Kidney epithelial cell (primary cell): ENCODE results near the gene ECT2L. TPM values are rescaled to one million over a fixed set of nuclear protein-coding genes. Genes with fewer than 3 reads are reported as not detected.

Experiments
- DNase-seq: peaks from one replicate; pipeline ENCODE4 v3.0.0-alpha.2; 2010; ENCODE audit warnings: low read depth
- H3K27me3 ChIP-seq: 2 replicates; pipeline ENCODE4 v1.6.0; 2011; ENCODE audit warnings: low read length; ENCODE audit not compliant: control insufficient read depth, insufficient read depth
- H3K36me3 ChIP-seq: 2 replicates; pipeline ENCODE4 v1.5.1; 2011; ENCODE audit warnings: low read length; ENCODE audit not compliant: control insufficient read depth, insufficient read depth
- H3K4me3 ChIP-seq: 2 replicates; pipeline ENCODE4 v1.5.1; 2011; ENCODE audit warnings: low read depth, mild to moderate bottlenecking, control low read depth, low read length
- total RNA-seq: library from RNA; depleted of rRNA; stranded (reverse); fragments of >200 nt; gene quantifications from 2 replicates; pipeline ENCODE4 v1.2.3, GENCODE V29; 2015
- TF ChIP-seq, protein P1 (sequence below): IDR thresholded peaks from 2 replicates; pipeline ENCODE4 v1.5.1; 2011; ENCODE audit warnings: mild to moderate bottlenecking, moderate library complexity, low read length, control low read depth, inconsistent platforms; ENCODE audit not compliant: insufficient read depth, poor library complexity, severe bottlenecking

ECT2L gene, protein sequence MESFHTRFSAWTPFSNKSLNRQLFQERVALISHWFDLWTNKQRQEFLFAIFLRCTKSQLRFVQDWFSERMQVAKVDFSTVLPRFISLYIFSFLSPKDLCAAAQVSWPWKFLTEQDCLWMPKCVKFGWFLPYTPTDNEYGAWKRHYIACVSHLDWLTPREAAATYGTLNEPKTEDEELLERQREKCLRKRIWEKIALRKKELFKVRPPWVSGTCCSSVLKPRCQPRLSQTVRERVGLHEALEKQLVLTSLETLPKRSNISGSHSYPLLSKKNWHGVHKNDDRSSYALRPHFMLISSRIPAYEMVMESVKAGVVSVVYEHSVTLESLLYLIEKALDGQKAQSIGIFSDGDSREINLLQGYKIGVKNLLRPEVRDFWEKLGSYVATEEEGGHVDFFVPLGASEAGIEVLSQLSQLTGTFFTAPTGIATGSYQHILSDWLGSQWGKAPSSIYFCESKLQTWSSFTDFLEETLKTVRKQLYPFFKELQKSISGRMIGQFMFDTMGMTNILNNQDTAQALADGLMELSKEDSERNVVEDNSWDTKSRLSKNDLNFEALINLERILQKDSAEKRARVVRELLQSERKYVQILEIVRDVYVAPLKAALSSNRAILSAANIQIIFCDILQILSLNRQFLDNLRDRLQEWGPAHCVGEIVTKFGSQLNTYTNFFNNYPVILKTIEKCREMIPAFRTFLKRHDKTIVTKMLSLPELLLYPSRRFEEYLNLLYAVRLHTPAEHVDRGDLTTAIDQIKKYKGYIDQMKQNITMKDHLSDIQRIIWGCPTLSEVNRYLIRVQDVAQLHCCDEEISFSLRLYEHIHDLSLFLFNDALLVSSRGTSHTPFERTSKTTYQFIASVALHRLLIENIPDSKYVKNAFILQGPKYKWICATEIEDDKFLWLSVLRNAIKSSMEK
- total RNA-seq = not detected in 2 replicates

GRCh38 chr6:138795809-138796603 lies at the start of gene ECT2L:
ECT2L (plus strand) TSS chr6:138796087; CDS start chr6:138813275, 17,188 bp downstream.
- no peak for DNase-seq
- Histone ChIP-seq H3K27me3 (no peaks in the 10 kb centered on the region), H3K36me3 (no peaks in the 10 kb centered on the region), H3K4me3 (peak within 1 kb of the TSS; percentile 34)
- TF ChIP-seq, protein P1, sequence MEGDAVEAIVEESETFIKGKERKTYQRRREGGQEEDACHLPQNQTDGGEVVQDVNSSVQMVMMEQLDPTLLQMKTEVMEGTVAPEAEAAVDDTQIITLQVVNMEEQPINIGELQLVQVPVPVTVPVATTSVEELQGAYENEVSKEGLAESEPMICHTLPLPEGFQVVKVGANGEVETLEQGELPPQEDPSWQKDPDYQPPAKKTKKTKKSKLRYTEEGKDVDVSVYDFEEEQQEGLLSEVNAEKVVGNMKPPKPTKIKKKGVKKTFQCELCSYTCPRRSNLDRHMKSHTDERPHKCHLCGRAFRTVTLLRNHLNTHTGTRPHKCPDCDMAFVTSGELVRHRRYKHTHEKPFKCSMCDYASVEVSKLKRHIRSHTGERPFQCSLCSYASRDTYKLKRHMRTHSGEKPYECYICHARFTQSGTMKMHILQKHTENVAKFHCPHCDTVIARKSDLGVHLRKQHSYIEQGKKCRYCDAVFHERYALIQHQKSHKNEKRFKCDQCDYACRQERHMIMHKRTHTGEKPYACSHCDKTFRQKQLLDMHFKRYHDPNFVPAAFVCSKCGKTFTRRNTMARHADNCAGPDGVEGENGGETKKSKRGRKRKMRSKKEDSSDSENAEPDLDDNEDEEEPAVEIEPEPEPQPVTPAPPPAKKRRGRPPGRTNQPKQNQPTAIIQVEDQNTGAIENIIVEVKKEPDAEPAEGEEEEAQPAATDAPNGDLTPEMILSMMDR = no peak

DNA sequence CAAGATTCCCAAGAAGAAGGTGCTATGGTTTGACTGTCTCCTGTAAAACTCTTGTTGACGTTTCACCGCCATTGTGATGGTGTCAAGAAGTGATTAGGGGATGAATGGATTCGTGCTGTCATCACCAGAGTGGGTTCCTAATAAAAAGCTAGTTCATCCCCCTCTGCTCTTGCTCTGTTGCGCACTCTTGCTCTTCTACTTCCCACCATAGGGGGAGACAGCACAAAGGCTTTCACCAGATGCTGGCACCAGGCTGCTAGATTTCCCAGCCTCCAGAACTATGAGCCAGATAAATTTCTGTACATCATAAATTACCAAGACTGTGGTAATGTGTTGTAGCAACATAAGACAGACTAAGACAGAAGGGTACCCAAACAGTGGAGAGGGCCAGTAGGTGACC lies 43.9 kb upstream of the ECT2L start:
- no peak for DNase-seq
- TF ChIP-seq, protein P1 = no peak
- no peak overlapping the region for H3K4me3 ChIP-seq
- no peaks in the 10 kb centered on the region for H3K27me3 ChIP-seq
- no peaks in the 10 kb centered on the region for H3K36me3 ChIP-seq

GRCh38 chr6:138757136-138757535 lies 38.8 kb upstream of the ECT2L start:
- DNase-seq = no peak
- Histone ChIP-seq H3K4me3 (no peak overlapping the region), H3K36me3 (no peaks in the 10 kb centered on the region), H3K27me3 (no peaks in the 10 kb centered on the region)
- TF ChIP-seq, protein P1 = no peak

DNA sequence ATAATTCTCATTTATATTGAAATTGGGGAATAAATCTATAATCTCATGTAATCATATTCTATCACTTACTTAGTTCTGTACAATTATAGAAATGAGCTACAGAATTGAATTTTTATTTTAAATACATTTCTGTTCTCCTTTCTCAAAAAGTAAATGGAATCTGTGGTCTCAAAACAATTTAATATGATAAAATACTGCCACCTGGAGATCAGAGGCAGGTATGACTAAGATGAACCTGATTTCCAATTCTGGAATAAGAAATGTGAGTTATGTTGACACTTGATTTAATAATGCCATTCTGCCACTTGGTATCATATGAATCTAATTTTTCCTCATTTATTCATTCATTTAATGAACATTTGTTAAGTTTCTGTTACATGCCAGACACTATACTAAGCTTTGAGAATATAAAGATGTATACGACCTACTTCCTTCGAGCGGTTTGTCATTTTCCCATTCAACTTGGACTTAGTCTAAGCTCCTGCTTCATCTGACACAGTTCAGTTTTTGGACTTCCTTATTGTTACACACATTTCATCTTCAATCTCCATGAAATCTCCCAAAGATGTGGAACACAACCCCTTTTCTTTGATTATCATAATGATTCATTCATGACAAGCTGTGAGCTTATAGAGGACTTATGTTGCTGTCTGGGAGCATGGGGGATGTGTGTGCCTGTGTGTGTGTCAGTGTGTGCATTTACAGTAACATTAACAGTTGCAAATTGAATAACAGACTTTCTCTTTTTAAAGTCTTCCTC lies 29.8 kb upstream of the ECT2L start:
- no peak overlapping the region for H3K4me3 ChIP-seq
- H3K27me3 ChIP-seq = no peaks in the 10 kb centered on the region
- H3K36me3 ChIP-seq = no peaks in the 10 kb centered on the region
- TF ChIP-seq, protein P1 = peak; percentile 45
- DNase-seq = peak; percentile 2

- Histone ChIP-seq H3K36me3 (no peaks in the 10 kb centered on the region), H3K4me3 (no peak overlapping the region), H3K27me3 (no peaks in the 10 kb centered on the region)
- DNase-seq = no peak
- TF ChIP-seq, protein P1 = no peak
Measured at GRCh38 chr6:138769102-138769676, 26.7 kb upstream of the ECT2L start.
